ENCODE measurements around the gene CLRN1.

The CLRN1 gene

DNA sequence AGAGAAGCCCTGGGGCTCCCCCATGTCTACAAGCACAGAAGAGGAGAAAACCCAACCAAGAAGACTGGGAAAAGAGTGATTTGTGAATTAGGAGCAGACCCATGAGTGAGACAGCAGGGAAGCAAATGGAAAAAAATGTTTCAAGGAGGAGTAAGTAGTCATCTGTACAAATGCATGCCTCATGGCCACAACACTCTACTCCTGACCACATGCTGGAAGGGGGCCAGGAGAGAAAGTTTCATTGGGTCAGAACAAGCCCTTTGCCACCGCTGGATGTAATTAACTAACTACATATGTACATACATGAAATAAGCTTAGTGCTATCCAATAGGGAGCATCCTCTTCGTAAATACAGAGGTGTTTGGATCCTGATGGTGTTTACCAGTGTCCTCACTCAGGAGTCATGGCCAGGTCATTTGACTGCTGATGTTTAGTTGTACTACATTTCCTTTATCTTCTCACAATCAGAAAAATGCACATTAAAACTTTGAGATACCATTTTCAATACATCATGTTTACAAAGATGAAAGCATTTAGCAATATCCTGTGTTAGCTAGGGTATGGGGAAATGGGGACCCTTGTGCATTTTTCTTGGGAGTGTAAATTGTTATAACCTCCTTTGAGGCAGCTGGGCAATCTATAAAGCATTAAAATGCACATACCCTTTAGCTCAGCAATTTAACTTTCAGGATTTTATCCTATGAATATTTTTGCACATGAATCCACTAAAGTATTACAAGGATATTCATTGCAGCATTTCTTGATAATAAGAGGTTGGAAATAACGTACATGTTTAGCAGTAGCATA lies 27.1 kb downstream of the CLRN1 start (continued):
- TF ChIP-seq ESRRG (CRISPR knock-in tag; IDR thresholded peaks at IDR 0.05) (no peak), ZNF565 (CRISPR knock-in tag; conservative IDR thresholded peaks at IDR 0.05; ENCODE audit: low read depth) (no peak), ZFP3 (CRISPR knock-in tag; IDR thresholded peaks at IDR 0.05) (no peak)

DNA sequence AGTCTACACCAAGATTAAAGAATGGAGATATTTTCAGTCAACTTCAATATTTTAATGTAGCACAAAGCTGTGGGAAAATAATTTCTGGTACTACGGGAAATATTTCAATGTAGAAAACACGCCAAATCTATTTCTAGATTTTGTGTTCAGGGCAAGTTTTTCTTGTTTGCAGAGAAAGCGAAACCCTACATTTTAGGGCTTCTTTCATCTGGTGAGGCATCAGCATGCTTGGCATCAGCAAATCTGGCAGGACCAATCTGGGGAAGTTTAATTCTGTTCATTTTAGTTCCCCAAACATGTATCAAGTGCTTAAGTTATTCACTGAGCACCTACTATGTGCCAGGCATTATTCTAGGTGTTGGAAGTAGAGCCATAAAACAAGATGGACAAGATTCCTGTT lies 30.3 kb downstream of the CLRN1 start:
- no peak for TF ChIP-seq RARB (CRISPR knock-in tag; IDR thresholded peaks at IDR 0.05)
- no peak for TF ChIP-seq ARNTL (CRISPR knock-in tag; IDR thresholded peaks at IDR 0.05; ENCODE audit: borderline replicate concordance, low read depth)
- no peak for TF ChIP-seq TCF4 (CRISPR knock-in tag; IDR thresholded peaks at IDR 0.05; ENCODE audit: borderline replicate concordance)
- no peak for TF ChIP-seq ZC3H10 (CRISPR knock-in tag; IDR thresholded peaks at IDR 0.05)
- TF ChIP-seq TOX (CRISPR knock-in tag; IDR thresholded peaks at IDR 0.05; ENCODE audit: borderline replicate concordance): no peak
- TF ChIP-seq, protein P1, sequence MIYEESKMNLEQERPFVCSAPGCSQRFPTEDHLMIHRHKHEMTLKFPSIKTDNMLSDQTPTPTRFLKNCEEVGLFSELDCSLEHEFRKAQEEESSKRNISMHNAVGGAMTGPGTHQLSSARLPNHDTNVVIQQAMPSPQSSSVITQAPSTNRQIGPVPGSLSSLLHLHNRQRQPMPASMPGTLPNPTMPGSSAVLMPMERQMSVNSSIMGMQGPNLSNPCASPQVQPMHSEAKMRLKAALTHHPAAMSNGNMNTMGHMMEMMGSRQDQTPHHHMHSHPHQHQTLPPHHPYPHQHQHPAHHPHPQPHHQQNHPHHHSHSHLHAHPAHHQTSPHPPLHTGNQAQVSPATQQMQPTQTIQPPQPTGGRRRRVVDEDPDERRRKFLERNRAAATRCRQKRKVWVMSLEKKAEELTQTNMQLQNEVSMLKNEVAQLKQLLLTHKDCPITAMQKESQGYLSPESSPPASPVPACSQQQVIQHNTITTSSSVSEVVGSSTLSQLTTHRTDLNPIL (CRISPR knock-in tag; IDR thresholded peaks at IDR 0.05; ENCODE audit: low read depth): no peak
- no peak for TF ChIP-seq GLIS3 (CRISPR knock-in tag; IDR thresholded peaks at IDR 0.05)
- no peak for TF ChIP-seq SNAI2 (CRISPR knock-in tag; IDR thresholded peaks at IDR 0.05)
- no peak for TF ChIP-seq ISL1 (CRISPR knock-in tag; IDR thresholded peaks at IDR 0.05)
- TF ChIP-seq, protein P2, sequence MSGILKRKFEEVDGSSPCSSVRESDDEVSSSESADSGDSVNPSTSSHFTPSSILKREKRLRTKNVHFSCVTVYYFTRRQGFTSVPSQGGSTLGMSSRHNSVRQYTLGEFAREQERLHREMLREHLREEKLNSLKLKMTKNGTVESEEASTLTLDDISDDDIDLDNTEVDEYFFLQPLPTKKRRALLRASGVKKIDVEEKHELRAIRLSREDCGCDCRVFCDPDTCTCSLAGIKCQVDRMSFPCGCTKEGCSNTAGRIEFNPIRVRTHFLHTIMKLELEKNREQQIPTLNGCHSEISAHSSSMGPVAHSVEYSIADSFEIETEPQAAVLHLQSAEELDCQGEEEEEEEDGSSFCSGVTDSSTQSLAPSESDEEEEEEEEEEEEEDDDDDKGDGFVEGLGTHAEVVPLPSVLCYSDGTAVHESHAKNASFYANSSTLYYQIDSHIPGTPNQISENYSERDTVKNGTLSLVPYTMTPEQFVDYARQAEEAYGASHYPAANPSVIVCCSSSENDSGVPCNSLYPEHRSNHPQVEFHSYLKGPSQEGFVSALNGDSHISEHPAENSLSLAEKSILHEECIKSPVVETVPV (CRISPR knock-in tag; IDR thresholded peaks at IDR 0.05): no peak
- no peak for ATAC-seq

DNA sequence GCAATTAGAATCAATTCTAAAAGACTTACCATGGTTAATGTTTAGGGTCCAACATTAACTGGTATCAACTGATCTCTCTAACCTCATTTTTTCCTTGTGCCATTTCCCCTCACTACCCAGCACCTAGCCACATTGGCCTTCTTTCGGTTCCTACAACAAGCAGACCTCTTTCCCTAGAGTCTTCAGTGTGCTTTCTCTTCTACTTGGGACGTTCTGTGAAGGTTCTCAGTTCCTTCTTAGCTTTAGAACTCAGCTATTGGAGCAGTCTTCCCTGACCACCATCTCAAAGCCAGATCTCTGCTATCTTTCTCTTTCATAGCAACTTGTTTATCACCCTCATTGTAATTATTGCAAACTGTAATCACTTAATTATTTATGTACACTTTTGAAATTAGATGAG lies 35.8 kb downstream of the CLRN1 start:
- no peak for ATAC-seq
- TF ChIP-seq ZC3H10 (CRISPR knock-in tag; IDR thresholded peaks at IDR 0.05): no peak
- no peak for TF ChIP-seq ZNF565 (CRISPR knock-in tag; conservative IDR thresholded peaks at IDR 0.05; ENCODE audit: low read depth)
- no peak for TF ChIP-seq ZFP3 (CRISPR knock-in tag; IDR thresholded peaks at IDR 0.05)
- TF ChIP-seq ARNTL (CRISPR knock-in tag; IDR thresholded peaks at IDR 0.05; ENCODE audit: borderline replicate concordance, low read depth): no peak
- TF ChIP-seq, protein P1 (CRISPR knock-in tag; IDR thresholded peaks at IDR 0.05; ENCODE audit: low read depth): no peak

DNA sequence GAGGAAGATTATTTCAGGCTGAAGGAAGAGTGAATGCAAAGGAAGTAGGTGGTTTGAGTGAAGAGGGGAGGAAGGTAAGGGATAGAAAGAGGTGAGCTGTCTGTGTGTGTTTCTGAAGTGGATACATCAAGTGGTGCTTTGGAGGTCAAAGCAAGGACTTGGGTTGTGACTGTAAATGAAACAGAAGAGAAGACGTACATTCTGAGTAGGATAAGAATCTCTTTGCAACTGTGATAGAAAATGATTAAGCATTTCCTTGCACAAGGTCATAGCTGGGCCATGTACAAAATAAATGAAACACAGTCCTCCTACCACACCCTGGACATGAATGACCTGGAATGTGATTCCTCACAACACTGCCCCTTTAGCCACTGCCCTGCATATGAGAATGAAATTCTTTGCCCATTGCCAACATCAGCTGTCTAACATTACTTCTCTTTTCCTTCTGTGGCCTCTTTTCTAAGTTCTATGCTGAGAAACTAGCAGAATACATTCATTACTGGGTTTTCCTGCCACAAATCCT lies 39.0 kb downstream of the CLRN1 start:
- no peak for ATAC-seq
- TF ChIP-seq ZFP30 (CRISPR knock-in tag; IDR thresholded peaks at IDR 0.05) (no peak), PPARA (CRISPR knock-in tag; IDR thresholded peaks at IDR 0.05; ENCODE audit: borderline replicate concordance) (no peak), GLIS3 (CRISPR knock-in tag; IDR thresholded peaks at IDR 0.05) (no peak), ZNF565 (CRISPR knock-in tag; conservative IDR thresholded peaks at IDR 0.05; ENCODE audit: low read depth) (no peak), CSDC2 (CRISPR knock-in tag; IDR thresholded peaks at IDR 0.05) (no peak), SNAI2 (CRISPR knock-in tag; IDR thresholded peaks at IDR 0.05) (no peak), ISL1 (CRISPR knock-in tag; IDR thresholded peaks at IDR 0.05) (no peak), ESRRG (CRISPR knock-in tag; IDR thresholded peaks at IDR 0.05) (no peak), ZNF8 (CRISPR knock-in tag; IDR thresholded peaks at IDR 0.05) (no peak), TCF4 (CRISPR knock-in tag; IDR thresholded peaks at IDR 0.05; ENCODE audit: borderline replicate concordance) (no peak), ZNF70 (CRISPR knock-in tag; IDR thresholded peaks at IDR 0.05) (no peak), TOX (CRISPR knock-in tag; IDR thresholded peaks at IDR 0.05; ENCODE audit: borderline replicate concordance) (no peak), ARNTL (CRISPR knock-in tag; IDR thresholded peaks at IDR 0.05; ENCODE audit: borderline replicate concordance, low read depth) (no peak), BACH2 (CRISPR knock-in tag; IDR thresholded peaks at IDR 0.05; ENCODE audit: borderline replicate concordance) (no peak)
- TF ChIP-seq, protein P3, sequence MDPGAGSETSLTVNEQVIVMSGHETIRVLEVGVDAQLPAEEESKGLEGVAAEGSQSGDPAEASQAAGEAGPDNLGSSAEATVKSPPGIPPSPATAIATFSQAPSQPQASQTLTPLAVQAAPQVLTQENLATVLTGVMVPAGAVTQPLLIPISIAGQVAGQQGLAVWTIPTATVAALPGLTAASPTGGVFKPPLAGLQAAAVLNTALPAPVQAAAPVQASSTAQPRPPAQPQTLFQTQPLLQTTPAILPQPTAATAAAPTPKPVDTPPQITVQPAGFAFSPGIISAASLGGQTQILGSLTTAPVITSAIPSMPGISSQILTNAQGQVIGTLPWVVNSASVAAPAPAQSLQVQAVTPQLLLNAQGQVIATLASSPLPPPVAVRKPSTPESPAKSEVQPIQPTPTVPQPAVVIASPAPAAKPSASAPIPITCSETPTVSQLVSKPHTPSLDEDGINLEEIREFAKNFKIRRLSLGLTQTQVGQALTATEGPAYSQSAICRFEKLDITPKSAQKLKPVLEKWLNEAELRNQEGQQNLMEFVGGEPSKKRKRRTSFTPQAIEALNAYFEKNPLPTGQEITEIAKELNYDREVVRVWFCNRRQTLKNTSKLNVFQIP (CRISPR knock-in tag; IDR thresholded peaks at IDR 0.05; ENCODE audit: borderline replicate concordance, low read depth): no peak
- TF ChIP-seq, protein P1 (CRISPR knock-in tag; IDR thresholded peaks at IDR 0.05; ENCODE audit: low read depth): no peak

Measured in SK-N-SH treated with all-trans-retinoic acid at 6 μM for 48 hours (cell line).